Astrocyte of the cerebellum (primary cell): ENCODE data around the gene COMMD7.
"Not testable (repeated sequence)": the region's sequence is repeated elsewhere in the genome, so short reads cannot be mapped to it uniquely, and the experiment has no call there.

Experiments used
- DNase-seq: peaks from one replicate; pipeline ENCODE4 v3.0.0-alpha.2; 2011; ENCODE audit warnings: low read depth
- H3K4me3 ChIP-seq: 2 replicates; pipeline ENCODE4 v1.5.1; 2011; ENCODE audit warnings: mild to moderate bottlenecking, low read depth, low read length, moderate library complexity
- CTCF ChIP-seq: IDR thresholded peaks from 2 replicates; pipeline ENCODE4 v1.5.1; 2012; ENCODE audit warnings: low read length, low read depth, moderate library complexity, mild to moderate bottlenecking; ENCODE audit errors: missing control alignments
- in situ Hi-C: cut with HindIII; loops from 2 replicates; pipeline ENCODE4 v1.10.0; 2017; ENCODE audit warnings: low sequenced_read_pairs

COMMD7 gene

GRCh38 chr20:32777177-32777956 is 34.1 kb upstream of the COMMD7 start:
- H3K4me3 ChIP-seq: no peak overlapping the region
- no peak for TF ChIP-seq CTCF
- no peak for DNase-seq

GRCh38 chr20:32775336-32775991 is 32.2 kb upstream of the COMMD7 start:
- H3K4me3 ChIP-seq: no peak overlapping the region
- in situ Hi-C loops: loop anchor here (5.0 kb wide), 1 partner anchor 98 kb away; no protein-coding TSS in a partner anchor
- no peak for TF ChIP-seq CTCF
- no peak for DNase-seq

More at GRCh38 chr20:32777177-32777956, 34.1 kb upstream of the COMMD7 start:
- in situ Hi-C loops: loop anchor here (5.0 kb wide), 1 partner anchor 100 kb away; no protein-coding TSS in a partner anchor

- TF ChIP-seq CTCF: no peak
- DNase-seq: no peak
- in situ Hi-C loops: no loop called here
- H3K4me3 ChIP-seq: no peak overlapping the region
These were observed 30.6 kb upstream of the COMMD7 start for GRCh38 chr20:32773855-32774254.

GRCh38 chr20:32773223-32773622 is 30.0 kb upstream of the COMMD7 start:
- H3K4me3 ChIP-seq: no peak overlapping the region
- in situ Hi-C loops: no loop called here
- no peak for DNase-seq
- no peak for TF ChIP-seq CTCF

GRCh38 chr20:32772046-32772445 is 28.8 kb upstream of the COMMD7 start:
- DNase-seq: no peak
- no peak for TF ChIP-seq CTCF
- in situ Hi-C loops: no loop called here
- no peak overlapping the region for H3K4me3 ChIP-seq

- no peak for DNase-seq
- no peak overlapping the region for H3K4me3 ChIP-seq
- no peak for TF ChIP-seq CTCF
- in situ Hi-C loops: no loop called here
These were observed 24.3 kb upstream of the COMMD7 start for GRCh38 chr20:32767418-32768198.

GRCh38 chr20:32765230-32765875 is 22.1 kb upstream of the COMMD7 start:
- in situ Hi-C loops, DNase-seq, H3K4me3 ChIP-seq: not testable (repeated sequence)
